ENCODE measurements around the gene ADCY4.
A peak's percentile ranks its signal among the peaks of the same experiment; 100 is the strongest.

ADCY4 gene

GRCh38 chr14:24299255-24300191 is 35.3 kb downstream of the ADCY4 start, which contains the start of the genes DHRS1 and NOP9:
DHRS1 (minus strand) TSS chr14:24299780; CDS start chr14:24299106, 674 bp downstream.
NOP9 (plus strand) TSS chr14:24299850; CDS start chr14:24299955, 105 bp downstream.
- no peaks in the 10 kb centered on the region for H3K9me3 ChIP-seq (replicated peaks; ENCODE audit: low read length)
- H3K27me3 ChIP-seq (ENCODE audit: control insufficient read depth, insufficient read depth, low read length): no peaks in the 10 kb centered on the region
- H3K4me1 ChIP-seq (ENCODE audit: control insufficient read depth, insufficient read depth, low read length): peaks cover 19% of the 10 kb centered on the region
- H3K4me3 ChIP-seq (ENCODE audit: low read length): peak within 1 kb of the TSS; percentile 98
- H3K9ac ChIP-seq (ENCODE audit: low read depth, low read length): peak within 1 kb of the TSS; percentile 91
- H3K36me3 ChIP-seq (ENCODE audit: insufficient read depth, low read length): peaks cover 41% of the 10 kb centered on the region
- peak within 1 kb of the TSS; percentile 99 for H3K4me2 ChIP-seq (ENCODE audit: low read length)

GRCh38 chr14:24298892-24299254 is 36.0 kb downstream of the ADCY4 start:
- Histone ChIP-seq H3K9me3 (replicated peaks; ENCODE audit: low read length) (no peaks in the 10 kb centered on the region), H3K27me3 (ENCODE audit: control insufficient read depth, insufficient read depth, low read length) (no peaks in the 10 kb centered on the region), H3K4me1 (ENCODE audit: control insufficient read depth, insufficient read depth, low read length) (peaks cover 19% of the 10 kb centered on the region), H3K4me2 (ENCODE audit: low read length) (peak overlapping the region; percentile 99), H3K36me3 (ENCODE audit: insufficient read depth, low read length) (peaks cover 34% of the 10 kb centered on the region), H3K4me3 (ENCODE audit: low read length) (peak overlapping the region; percentile 98), H3K9ac (ENCODE audit: low read depth, low read length) (peak overlapping the region; percentile 91)

GRCh38 chr14:24297190-24297964 is 37.5 kb downstream of the ADCY4 start:
- Histone ChIP-seq H3K9me3 (replicated peaks; ENCODE audit: low read length) (no peaks in the 10 kb centered on the region), H3K9ac (ENCODE audit: low read depth, low read length) (no peak overlapping the region), H3K27me3 (ENCODE audit: control insufficient read depth, insufficient read depth, low read length) (no peaks in the 10 kb centered on the region), H3K4me3 (ENCODE audit: low read length) (no peak overlapping the region), H3K4me1 (ENCODE audit: control insufficient read depth, insufficient read depth, low read length) (peaks cover 19% of the 10 kb centered on the region), H3K36me3 (ENCODE audit: insufficient read depth, low read length) (peaks cover 26% of the 10 kb centered on the region), H3K4me2 (ENCODE audit: low read length) (no peak overlapping the region)

- peak overlapping the region; percentile 22 for H3K9ac ChIP-seq (ENCODE audit: low read depth, low read length)
- no peaks in the 10 kb centered on the region for H3K27me3 ChIP-seq (ENCODE audit: control insufficient read depth, insufficient read depth, low read length)
- no peaks in the 10 kb centered on the region for H3K9me3 ChIP-seq (replicated peaks; ENCODE audit: low read length)
- H3K36me3 ChIP-seq (ENCODE audit: insufficient read depth, low read length): peaks cover 25% of the 10 kb centered on the region
- H3K4me1 ChIP-seq (ENCODE audit: control insufficient read depth, insufficient read depth, low read length): peaks cover 19% of the 10 kb centered on the region
- H3K4me2 ChIP-seq (ENCODE audit: low read length): peak overlapping the region; percentile 38
- H3K4me3 ChIP-seq (ENCODE audit: low read length): no peak overlapping the region
Observed at GRCh38 chr14:24296341-24297157, 38.3 kb downstream of the ADCY4 start.

GRCh38 chr14:24293525-24293924 is 41.3 kb downstream of the ADCY4 start:
- H3K9ac ChIP-seq (ENCODE audit: low read depth, low read length): no peak overlapping the region
- no peak overlapping the region for H3K4me2 ChIP-seq (ENCODE audit: low read length)
- no peaks in the 10 kb centered on the region for H3K27me3 ChIP-seq (ENCODE audit: control insufficient read depth, insufficient read depth, low read length)
- H3K36me3 ChIP-seq (ENCODE audit: insufficient read depth, low read length): peaks cover 37% of the 10 kb centered on the region
- H3K9me3 ChIP-seq (replicated peaks; ENCODE audit: low read length): no peaks in the 10 kb centered on the region
- no peak overlapping the region for H3K4me3 ChIP-seq (ENCODE audit: low read length)
- peaks cover 6% of the 10 kb centered on the region for H3K4me1 ChIP-seq (ENCODE audit: control insufficient read depth, insufficient read depth, low read length)

- Histone ChIP-seq H3K4me1 (ENCODE audit: control insufficient read depth, insufficient read depth, low read length) (peaks cover 5% of the 10 kb centered on the region), H3K9ac (ENCODE audit: low read depth, low read length) (no peak overlapping the region), H3K27me3 (ENCODE audit: control insufficient read depth, insufficient read depth, low read length) (no peaks in the 10 kb centered on the region), H3K4me2 (ENCODE audit: low read length) (no peak overlapping the region), H3K4me3 (ENCODE audit: low read length) (no peak overlapping the region), H3K9me3 (replicated peaks; ENCODE audit: low read length) (no peaks in the 10 kb centered on the region), H3K36me3 (ENCODE audit: insufficient read depth, low read length) (peaks cover 37% of the 10 kb centered on the region)
Observed at GRCh38 chr14:24292118-24292807, 42.6 kb downstream of the ADCY4 start.

GRCh38 chr14:24291446-24292117 is 43.3 kb downstream of the ADCY4 start:
- no peak overlapping the region for H3K9ac ChIP-seq (ENCODE audit: low read depth, low read length)
- no peaks in the 10 kb centered on the region for H3K9me3 ChIP-seq (replicated peaks; ENCODE audit: low read length)
- peaks cover 3% of the 10 kb centered on the region for H3K4me1 ChIP-seq (ENCODE audit: control insufficient read depth, insufficient read depth, low read length)
- H3K27me3 ChIP-seq (ENCODE audit: control insufficient read depth, insufficient read depth, low read length): no peaks in the 10 kb centered on the region
- no peak overlapping the region for H3K4me3 ChIP-seq (ENCODE audit: low read length)
- H3K36me3 ChIP-seq (ENCODE audit: insufficient read depth, low read length): peaks cover 36% of the 10 kb centered on the region
- H3K4me2 ChIP-seq (ENCODE audit: low read length): no peak overlapping the region

GRCh38 chr14:24290746-24291145 is 44.1 kb downstream of the ADCY4 start:
- H3K9me3 ChIP-seq (replicated peaks; ENCODE audit: low read length): no peaks in the 10 kb centered on the region
- H3K4me2 ChIP-seq (ENCODE audit: low read length): no peak overlapping the region
- no peak overlapping the region for H3K9ac ChIP-seq (ENCODE audit: low read depth, low read length)
- no peaks in the 10 kb centered on the region for H3K27me3 ChIP-seq (ENCODE audit: control insufficient read depth, insufficient read depth, low read length)
- no peak overlapping the region for H3K4me3 ChIP-seq (ENCODE audit: low read length)
- H3K4me1 ChIP-seq (ENCODE audit: control insufficient read depth, insufficient read depth, low read length): no peaks in the 10 kb centered on the region
- H3K36me3 ChIP-seq (ENCODE audit: insufficient read depth, low read length): peaks cover 28% of the 10 kb centered on the region

GRCh38 chr14:24289649-24290280 is 45.1 kb downstream of the ADCY4 start:
- peaks cover 25% of the 10 kb centered on the region for H3K36me3 ChIP-seq (ENCODE audit: insufficient read depth, low read length)
- H3K9ac ChIP-seq (ENCODE audit: low read depth, low read length): no peak overlapping the region
- no peak overlapping the region for H3K4me3 ChIP-seq (ENCODE audit: low read length)
- H3K9me3 ChIP-seq (replicated peaks; ENCODE audit: low read length): no peaks in the 10 kb centered on the region
- H3K27me3 ChIP-seq (ENCODE audit: control insufficient read depth, insufficient read depth, low read length): no peaks in the 10 kb centered on the region
- H3K4me1 ChIP-seq (ENCODE audit: control insufficient read depth, insufficient read depth, low read length): no peaks in the 10 kb centered on the region
- no peak overlapping the region for H3K4me2 ChIP-seq (ENCODE audit: low read length)

GRCh38 chr14:24286996-24287395 is 47.9 kb downstream of the ADCY4 start:
- no peak overlapping the region for H3K9ac ChIP-seq (ENCODE audit: low read depth, low read length)
- H3K4me2 ChIP-seq (ENCODE audit: low read length): no peak overlapping the region
- H3K4me1 ChIP-seq (ENCODE audit: control insufficient read depth, insufficient read depth, low read length): no peaks in the 10 kb centered on the region
- no peak overlapping the region for H3K4me3 ChIP-seq (ENCODE audit: low read length)
- H3K36me3 ChIP-seq (ENCODE audit: insufficient read depth, low read length): peaks cover 18% of the 10 kb centered on the region
- H3K27me3 ChIP-seq (ENCODE audit: control insufficient read depth, insufficient read depth, low read length): no peaks in the 10 kb centered on the region
- no peaks in the 10 kb centered on the region for H3K9me3 ChIP-seq (replicated peaks; ENCODE audit: low read length)

All from skeletal muscle satellite cell (primary cell).